Common myeloid progenitor, CD34-positive (primary cell): Measurements from ENCODE around the gene SCD5. TPM values are rescaled to one million over a fixed set of nuclear protein-coding genes. Genes with fewer than 3 reads are reported as not detected.
"Not testable (repeated sequence)": the region's sequence is repeated elsewhere in the genome, so short reads cannot be mapped to it uniquely, and the experiment has no call there.

Experiments used
- CTCF ChIA-PET: fragments of 350-600 bp; sonication (Branson Sonifier 250); formaldehyde crosslinking; loops from one replicate; lab custom pipeline; 2021; ENCODE audit warnings: antibody characterized with exemption; lab: Charles Lee
- POLR2A ChIA-PET: fragments of 350-600 bp; sonication (Branson Sonifier 250); formaldehyde crosslinking; loops from one replicate; lab custom pipeline; 2021; ENCODE audit warnings: antibody characterized with exemption; lab: Charles Lee
- DNase-seq, 3 donors: peaks; one replicate each; pipeline versions ENCODE4 v3.0.0 to v3.0.0-alpha.2; 2013
- H3K27ac ChIP-seq, 2 experiments: 1 replicate in 1 of 2; 2 replicates in 1 of 2; pipeline ENCODE4 v1.7.0; 2013; ENCODE audit warnings: inconsistent platforms in 2 of 2, low read length in 2 of 2, mild to moderate bottlenecking in 2 of 2, low read depth in 1 of 2, moderate library complexity in 1 of 2; ENCODE audit not compliant: severe bottlenecking in 2 of 2, insufficient read depth in 1 of 2, poor library complexity in 1 of 2
- H3K27me3 ChIP-seq, 5 experiments: replicated peaks in 2 of 5; 1 replicate in 3 of 5; 2 replicates in 2 of 5; pipeline versions ENCODE4 v1.6.1 to v1.7.0; 2013; ENCODE audit warnings: low read length in 4 of 5, mild to moderate bottlenecking in 2 of 5, moderate library complexity in 2 of 5, inconsistent platforms in 1 of 5; ENCODE audit not compliant: insufficient read depth in 5 of 5, control insufficient read depth in 4 of 5
- H3K36me3 ChIP-seq, 4 experiments: 1 replicate in 2 of 4; 2 replicates in 2 of 4; pipeline versions ENCODE4 v1.6.1 to v1.7.0; 2013; ENCODE audit warnings: low read length in 3 of 4, control low read depth in 1 of 4, mild to moderate bottlenecking in 1 of 4; ENCODE audit not compliant: control insufficient read depth in 4 of 4, insufficient read depth in 4 of 4
- H3K4me1 ChIP-seq, 4 experiments: 1 replicate in 3 of 4; 2 replicates in 1 of 4; pipeline versions ENCODE4 v1.6.1 to v1.7.1; 2013; ENCODE audit warnings: low read length in 3 of 4, mild to moderate bottlenecking in 3 of 4, control low read depth in 1 of 4, inconsistent platforms in 1 of 4, moderate library complexity in 1 of 4; ENCODE audit not compliant: control insufficient read depth in 4 of 4, insufficient read depth in 4 of 4; ENCODE audit errors: control extremely low read depth in 1 of 4
- H3K4me3 ChIP-seq, 7 experiments: 1 replicate in 4 of 7; 2 replicates in 3 of 7; pipeline versions ENCODE4 v1.5.1 to v1.7.0; 2013; ENCODE audit warnings: mild to moderate bottlenecking in 7 of 7, low read length in 6 of 7, moderate library complexity in 6 of 7, inconsistent platforms in 2 of 7, low read depth in 2 of 7, control low read depth in 1 of 7; ENCODE audit not compliant: insufficient read depth in 4 of 7, control insufficient read depth in 1 of 7; ENCODE audit errors: extremely low read depth in 1 of 7
- H3K9me3 ChIP-seq, 5 experiments: 1 replicate in 4 of 5; 2 replicates in 1 of 5; pipeline versions ENCODE4 v1.6.1 to v1.7.1; 2013; ENCODE audit warnings: low read length in 4 of 5, mild to moderate bottlenecking in 2 of 5, inconsistent platforms in 1 of 5, low read depth in 1 of 5, moderate library complexity in 1 of 5; ENCODE audit not compliant: control insufficient read depth in 4 of 5, insufficient read depth in 2 of 5; ENCODE audit errors: control extremely low read depth in 1 of 5
- WGBS: methylation state at CpG from one replicate; pipeline ENCODE4 v1.1.5; 2013; ENCODE audit not compliant: insufficient coverage; 5-methylcytosine and 5-hydroxymethylcytosine counted together
- polyA plus RNA-seq: library from polyadenylated mRNA; unstranded; fragments of 120-200 nt; gene quantifications from one replicate; pipeline ENCODE4 v1.2.1, GENCODE V29; 2013

SCD5 gene
- 14.3 TPM for polyA plus RNA-seq

DNA sequence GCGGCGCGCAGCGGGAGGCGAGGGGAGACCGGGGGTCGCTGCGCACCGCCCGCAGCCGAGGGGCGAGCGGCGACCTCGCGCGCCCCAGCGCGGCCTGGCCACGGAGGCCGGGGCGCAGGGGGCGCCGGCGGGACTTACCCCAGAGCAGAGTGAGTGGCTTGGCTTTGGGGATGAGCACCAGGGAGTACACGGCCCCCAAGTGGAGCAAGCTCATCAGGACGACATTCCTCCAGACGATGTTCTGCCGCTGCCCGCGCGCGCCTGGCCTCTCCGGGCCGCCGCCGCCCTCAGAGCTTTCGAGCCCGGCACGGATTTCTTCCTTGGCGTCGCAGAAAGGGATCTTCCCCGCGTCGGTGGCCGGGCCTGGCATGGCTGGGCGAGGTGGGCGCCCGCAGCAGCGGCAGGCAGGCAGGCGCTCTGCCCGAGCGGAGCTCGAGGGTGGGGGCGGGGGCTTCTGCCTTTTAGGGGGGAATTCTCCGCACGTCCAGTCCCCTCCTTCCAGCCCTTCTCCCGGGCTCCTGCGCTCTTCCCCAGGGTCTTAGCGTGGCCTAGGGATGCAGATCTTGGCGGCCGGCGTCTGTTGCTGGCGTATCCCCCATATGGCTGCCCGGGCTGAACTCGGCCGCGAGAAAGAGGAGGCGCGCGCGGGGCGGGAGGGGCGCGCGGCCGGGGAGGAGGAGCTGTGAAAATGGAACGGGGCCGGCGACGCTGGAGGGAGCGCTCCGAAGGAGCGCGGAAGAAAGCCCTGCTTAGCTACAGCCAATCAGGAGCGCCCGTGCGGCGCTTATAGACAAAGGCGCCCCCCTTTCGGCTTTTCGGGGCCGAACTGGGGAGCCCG is at the start of gene SCD5:
SCD5 (minus strand) TSS at position 629 of the 838 bp plus-strand sequence; CDS start at position 370, 259 bp downstream.
- DNase-seq: peak; percentile 78 to 90 (median 87)
- CTCF ChIA-PET: interaction anchor here (0.5 to 1.2 kb wide), 8 partner anchors 9 to 56 kb away, joined by 3 to 9 read pairs (median 3); no protein-coding TSS in a partner anchor
- WGBS: 0% methylated on average over 76 of the region's 94 CpGs
- peak within 1 kb of the TSS in 1 of 2 experiments; percentile 14 for H3K27ac ChIP-seq
- H3K4me1 ChIP-seq: peaks cover 0 to 34% (median 28%) of the 10 kb centered on the region in 4 experiments
- H3K9me3 ChIP-seq: peaks cover 0 to 3% (median 0%) of the 10 kb centered on the region in 5 experiments
- H3K27me3 ChIP-seq: peaks cover 0 to 17% (median 0%) of the 10 kb centered on the region in 5 experiments
- POLR2A ChIA-PET: interaction anchor here (0.6 to 1.3 kb wide), 2 partner anchors 18 to 64 kb away, joined by 3 to 5 read pairs; no protein-coding TSS in a partner anchor
- H3K36me3 ChIP-seq: peaks cover 0 to 4% (median 0%) of the 10 kb centered on the region in 4 experiments
- H3K4me3 ChIP-seq: peak within 1 kb of the TSS; percentile 41 to 84 (median 73)

DNA sequence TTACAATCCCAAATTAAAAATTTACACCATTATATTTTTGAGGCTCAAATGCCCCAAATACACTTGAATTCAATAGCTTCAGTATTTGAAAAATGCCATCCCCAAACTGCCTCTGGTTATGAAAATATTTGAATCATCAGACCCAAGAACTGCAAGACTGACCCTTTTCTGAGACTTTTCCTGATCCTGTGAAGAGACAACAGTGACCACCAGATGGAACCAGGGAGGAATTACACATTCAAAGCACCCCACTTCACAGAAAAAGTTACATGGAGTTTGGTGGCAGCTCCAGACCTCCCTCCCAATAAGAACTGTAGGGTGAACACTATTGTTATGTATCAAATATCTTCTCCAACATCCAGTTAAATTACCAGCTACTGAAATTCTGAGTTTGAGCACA is 44.0 kb upstream of the SCD5 start:
- no peak overlapping the region for H3K27ac ChIP-seq
- H3K36me3 ChIP-seq: peaks cover 17 to 64% (median 44%) of the 10 kb centered on the region in 4 experiments
- POLR2A ChIA-PET: no interaction called here
- peak; percentile 29 to 52 (median 49) for DNase-seq
- H3K4me1 ChIP-seq: peaks cover 0 to 2% (median 0%) of the 10 kb centered on the region in 4 experiments
- CTCF ChIA-PET: interaction anchor here (0.8 to 5.2 kb wide), 14 partner anchors 10 to 438 kb away, joined by 3 to 42 read pairs (median 3); no protein-coding TSS in a partner anchor
- H3K27me3 ChIP-seq: no peaks in the 10 kb centered on the region
- H3K4me3 ChIP-seq: no peak overlapping the region
- H3K9me3 ChIP-seq: no peaks in the 10 kb centered on the region

GRCh38 chr4:82839624-82840023 is 41.0 kb upstream of the SCD5 start:
- Histone ChIP-seq H3K27me3 (no peaks in the 10 kb centered on the region), H3K9me3 (no peaks in the 10 kb centered on the region), H3K4me1 (peaks cover 0 to 2% (median 0%) of the 10 kb centered on the region in 4 experiments), H3K27ac (no peak overlapping the region), H3K36me3 (peaks cover 15 to 53% (median 37%) of the 10 kb centered on the region in 4 experiments), H3K4me3 (no peak overlapping the region)
- WGBS: 80% methylated on average over 1 of the region's 1 CpG
- ChIA-PET CTCF (interaction anchor here (0.6 to 5.2 kb wide), 3 partner anchors 13 to 60 kb away, joined by 3 to 42 read pairs (median 3); no protein-coding TSS in a partner anchor), POLR2A (interaction anchor here (0.6 kb wide), 1 partner anchor 44 kb away, joined by 3 read pairs; no protein-coding TSS in a partner anchor)
- DNase-seq: peak in 2 of 3 donors; percentile 10 to 72

- H3K27ac ChIP-seq: no peak overlapping the region
- H3K4me1 ChIP-seq: no peaks in the 10 kb centered on the region
- H3K27me3 ChIP-seq: no peaks in the 10 kb centered on the region
- H3K36me3 ChIP-seq: peaks cover 13 to 34% (median 20%) of the 10 kb centered on the region in 4 experiments
- 100% methylated on average over 1 of the region's 1 CpG for WGBS
- no peak overlapping the region for H3K4me3 ChIP-seq
- H3K9me3 ChIP-seq: no peaks in the 10 kb centered on the region
- ChIA-PET POLR2A (no interaction called here), CTCF (interaction anchor here (0.8 kb wide), 1 partner anchor 15 kb away, joined by 4 read pairs; no protein-coding TSS in a partner anchor)
- DNase-seq: no peak
Measured at GRCh38 chr4:82833696-82834313, 35.2 kb upstream of the SCD5 start.

DNA sequence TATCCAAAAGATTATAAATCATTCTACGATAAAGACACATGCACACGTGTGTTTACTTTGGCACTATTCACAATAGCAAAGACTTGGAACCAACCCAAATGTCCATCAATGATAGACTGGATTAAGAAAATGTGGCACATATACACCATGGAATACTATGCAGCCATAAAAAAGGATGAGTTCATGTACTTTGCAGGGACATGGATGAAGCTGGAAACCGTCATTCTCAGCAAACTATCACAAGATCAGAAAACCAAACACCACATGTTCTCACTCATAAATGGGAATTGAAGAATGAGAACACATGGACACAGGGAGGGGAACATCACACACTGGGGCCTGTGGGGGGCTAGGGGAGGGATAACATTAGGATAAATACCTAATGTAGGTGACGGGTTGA is 34.5 kb upstream of the SCD5 start:
- POLR2A ChIA-PET, H3K27me3 ChIP-seq, H3K4me1 ChIP-seq, H3K27ac ChIP-seq, H3K9me3 ChIP-seq, CTCF ChIA-PET, DNase-seq, H3K4me3 ChIP-seq: not testable (repeated sequence)
- no CpG with 5 or more reads among the region's 4 CpGs for WGBS
- H3K36me3 ChIP-seq: peaks cover 13 to 36% (median 20%) of the 10 kb centered on the region in 4 experiments

GRCh38 chr4:82825425-82825824 is 26.8 kb upstream of the SCD5 start:
- WGBS: 100% methylated on average over 3 of the region's 3 CpGs
- H3K27ac ChIP-seq: no peak overlapping the region
- no peaks in the 10 kb centered on the region for H3K4me1 ChIP-seq
- no peaks in the 10 kb centered on the region for H3K27me3 ChIP-seq
- no peak for DNase-seq
- no peak overlapping the region for H3K4me3 ChIP-seq
- H3K9me3 ChIP-seq: no peaks in the 10 kb centered on the region
- POLR2A ChIA-PET: no interaction called here
- CTCF ChIA-PET: interaction anchor here (1.5 to 2.9 kb wide), 2 partner anchors 18 to 27 kb away, joined by 8 to 10 read pairs; no protein-coding TSS in a partner anchor
- peaks cover 33 to 77% (median 52%) of the 10 kb centered on the region in 4 experiments for H3K36me3 ChIP-seq
